Peyer's patch (tissue), 4 donors: Measurements from ENCODE around the gene LRP3.

Experiments used
- POLR2A ChIP-seq, 2 donors: fragments of 450-650 bp; IDR thresholded peaks; one replicate each; pipeline ENCODE4 v1.5.1; 2017; ENCODE audit warnings: antibody characterized with exemption in 2 of 2, mild to moderate bottlenecking in 2 of 2, moderate library complexity in 2 of 2
- TF ChIP-seq, protein P1 (sequence below), 6 experiments: fragments of 450-650 bp in 4 of 6; fragments of 200-600 bp in 2 of 6; sonication (generic) in 1 of 6; IDR thresholded peaks; one replicate each; pipeline ENCODE4 v1.5.1; 2017 to 2019; ENCODE audit warnings: antibody characterized with exemption in 6 of 6, mild to moderate bottlenecking in 3 of 6, moderate library complexity in 1 of 6

DNA sequence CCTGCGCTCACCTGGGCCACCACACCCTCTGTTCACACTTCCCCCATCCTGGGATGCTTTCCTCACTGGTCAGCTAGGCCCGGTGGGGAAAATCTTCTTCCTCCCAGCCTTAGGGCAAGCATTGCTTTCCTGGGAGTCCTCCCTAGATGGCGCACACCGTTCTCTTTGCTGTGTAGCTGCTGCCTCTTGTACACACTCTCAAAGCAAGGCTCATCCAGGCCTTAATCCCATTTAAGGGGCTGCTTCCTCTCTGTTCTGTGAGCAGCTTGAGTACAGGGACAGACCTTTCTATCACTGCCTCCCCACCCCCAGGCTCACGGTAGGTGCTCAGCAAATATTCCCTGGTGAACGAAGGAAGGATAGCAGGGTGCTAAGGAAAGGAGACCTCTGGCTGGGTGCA is 20.5 kb downstream of the LRP3 start:
- TF ChIP-seq, protein P1, sequence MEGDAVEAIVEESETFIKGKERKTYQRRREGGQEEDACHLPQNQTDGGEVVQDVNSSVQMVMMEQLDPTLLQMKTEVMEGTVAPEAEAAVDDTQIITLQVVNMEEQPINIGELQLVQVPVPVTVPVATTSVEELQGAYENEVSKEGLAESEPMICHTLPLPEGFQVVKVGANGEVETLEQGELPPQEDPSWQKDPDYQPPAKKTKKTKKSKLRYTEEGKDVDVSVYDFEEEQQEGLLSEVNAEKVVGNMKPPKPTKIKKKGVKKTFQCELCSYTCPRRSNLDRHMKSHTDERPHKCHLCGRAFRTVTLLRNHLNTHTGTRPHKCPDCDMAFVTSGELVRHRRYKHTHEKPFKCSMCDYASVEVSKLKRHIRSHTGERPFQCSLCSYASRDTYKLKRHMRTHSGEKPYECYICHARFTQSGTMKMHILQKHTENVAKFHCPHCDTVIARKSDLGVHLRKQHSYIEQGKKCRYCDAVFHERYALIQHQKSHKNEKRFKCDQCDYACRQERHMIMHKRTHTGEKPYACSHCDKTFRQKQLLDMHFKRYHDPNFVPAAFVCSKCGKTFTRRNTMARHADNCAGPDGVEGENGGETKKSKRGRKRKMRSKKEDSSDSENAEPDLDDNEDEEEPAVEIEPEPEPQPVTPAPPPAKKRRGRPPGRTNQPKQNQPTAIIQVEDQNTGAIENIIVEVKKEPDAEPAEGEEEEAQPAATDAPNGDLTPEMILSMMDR (IDR thresholded peaks at IDR 0.05), result peak in 3 of 6 experiments; percentile 7 to 22 (median 9)
- no peak for TF ChIP-seq POLR2A (IDR thresholded peaks at IDR 0.05)
